Measurements from ENCODE around the gene PIEZO2. TPM values are rescaled to one million over a fixed set of nuclear protein-coding genes. Genes with fewer than 3 reads are reported as not detected.

Gene PIEZO2
- total RNA-seq, 4 donors from 2014 or later = 0.64 to 1.8 (median 1.6) TPM

- Histone ChIP-seq H3K27ac (no peak overlapping the region), H3K27me3 (no peaks in the 10 kb centered on the region), H3K4me3 (no peak overlapping the region), H3K9me3 (no peaks in the 10 kb centered on the region), H3K36me3 (no peaks in the 10 kb centered on the region), H3K4me1 (no peaks in the 10 kb centered on the region)
- no peak for ATAC-seq
- TF ChIP-seq POLR2A (IDR thresholded peaks at IDR 0.05) (no peak), POLR2AphosphoS5 (IDR thresholded peaks at IDR 0.05) (no peak), EP300 (IDR thresholded peaks at IDR 0.05) (no peak), CTCF (IDR thresholded peaks at IDR 0.05) (no peak)
- WGBS, 2 donors (ENCODE audit: low coverage in 1 of 2) = 66 to 88% methylated on average over 7 of the region's 7 CpGs
These were observed 354.6 kb downstream of the PIEZO2 start for GRCh38 chr18:10794771-10795170.

GRCh38 chr18:10793730-10794370 lies 355.5 kb downstream of the PIEZO2 start:
- TF ChIP-seq POLR2AphosphoS5 (IDR thresholded peaks at IDR 0.05) = no peak
- TF ChIP-seq CTCF (IDR thresholded peaks at IDR 0.05) = no peak
- no peak for TF ChIP-seq EP300 (IDR thresholded peaks at IDR 0.05)
- TF ChIP-seq POLR2A (IDR thresholded peaks at IDR 0.05) = no peak
- H3K9me3 ChIP-seq = no peaks in the 10 kb centered on the region
- 61 to 71% methylated on average over 4 of the region's 4 CpGs for WGBS, 2 donors (ENCODE audit: low coverage in 1 of 2)

GRCh38 chr18:10792181-10792580 lies 357.2 kb downstream of the PIEZO2 start:
- no peak for ATAC-seq

More at GRCh38 chr18:10793730-10794370, 355.5 kb downstream of the PIEZO2 start:
- no peaks in the 10 kb centered on the region for H3K27me3 ChIP-seq
- H3K4me3 ChIP-seq = no peak overlapping the region
- H3K36me3 ChIP-seq = no peaks in the 10 kb centered on the region
- no peak overlapping the region for H3K27ac ChIP-seq
- no peak for ATAC-seq
- H3K4me1 ChIP-seq = no peaks in the 10 kb centered on the region

GRCh38 chr18:10791169-10791831 lies 358.1 kb downstream of the PIEZO2 start:
- no peak for TF ChIP-seq CTCF (IDR thresholded peaks at IDR 0.05)

More at GRCh38 chr18:10792181-10792580, 357.2 kb downstream of the PIEZO2 start:
- no peaks in the 10 kb centered on the region for H3K36me3 ChIP-seq
- no peaks in the 10 kb centered on the region for H3K27me3 ChIP-seq
- H3K4me1 ChIP-seq = no peaks in the 10 kb centered on the region
- H3K4me3 ChIP-seq = no peak overlapping the region
- WGBS, 2 donors (ENCODE audit: low coverage in 1 of 2) = 78 to 80% methylated on average over 3 of the region's 4 CpGs
- H3K9me3 ChIP-seq = no peaks in the 10 kb centered on the region
- TF ChIP-seq POLR2AphosphoS5 (IDR thresholded peaks at IDR 0.05) (no peak), CTCF (IDR thresholded peaks at IDR 0.05) (no peak), POLR2A (IDR thresholded peaks at IDR 0.05) (no peak), EP300 (IDR thresholded peaks at IDR 0.05) (no peak)
- H3K27ac ChIP-seq = no peak overlapping the region

GRCh38 chr18:10789180-10789579 lies 360.2 kb downstream of the PIEZO2 start:
- Histone ChIP-seq H3K27me3 (no peaks in the 10 kb centered on the region), H3K4me3 (no peak overlapping the region), H3K36me3 (no peaks in the 10 kb centered on the region), H3K4me1 (no peaks in the 10 kb centered on the region), H3K9me3 (no peaks in the 10 kb centered on the region), H3K27ac (no peak overlapping the region)
- ATAC-seq = no peak
- 90 to 96% methylated on average over 2 of the region's 2 CpGs for WGBS, 2 donors (ENCODE audit: low coverage in 1 of 2)
- no peak for TF ChIP-seq EP300 (IDR thresholded peaks at IDR 0.05)
- TF ChIP-seq POLR2A (IDR thresholded peaks at IDR 0.05) = no peak
- TF ChIP-seq CTCF (IDR thresholded peaks at IDR 0.05) = no peak
- TF ChIP-seq POLR2AphosphoS5 (IDR thresholded peaks at IDR 0.05) = no peak

More at GRCh38 chr18:10791169-10791831, 358.1 kb downstream of the PIEZO2 start:
- 60 to 62% methylated on average over 5 to 7 of the region's 7 CpGs for whole genome bisulfite sequencing, 2 donors (ENCODE audit: low coverage in 1 of 2)
- Histone ChIP-seq H3K36me3 (no peaks in the 10 kb centered on the region), H3K4me3 (no peak overlapping the region), H3K27ac (no peak overlapping the region), H3K4me1 (no peaks in the 10 kb centered on the region), H3K27me3 (no peaks in the 10 kb centered on the region), H3K9me3 (no peaks in the 10 kb centered on the region)
- ATAC-seq = no peak

All from gastroesophageal sphincter (tissue), 4 donors.